RWPE1 (cell line): ENCODE results near the gene KDSR.

Source experiments
- CTCF ChIA-PET: fragments of 350-600 bp; sonication (Branson Sonifier 250); formaldehyde crosslinking; extraction: SDS; loops from one replicate; lab custom pipeline; 2021; lab: Yijun Ruan, JAX
- POLR2A ChIA-PET: fragments of 400-600 bp; formaldehyde crosslinking; extraction: SDS; loops from one replicate; lab custom pipeline; 2020; ENCODE audit warnings: antibody characterized with exemption; ENCODE audit not compliant: low non-redundant PET; lab: Yijun Ruan, JAX
- DNase-seq: peaks from one replicate; pipeline ENCODE4 v3.0.0; 2012; ENCODE audit warnings: low spot score
- H3K27ac ChIP-seq: fragments of 450-650 bp; 2 replicates; pipeline ENCODE4 v1.5.1; 2017
- CTCF ChIP-seq: fragments of 450-650 bp; conservative IDR thresholded peaks from 2 replicates; pipeline ENCODE4 v1.5.1; 2017; ENCODE audit warnings: low read depth, mild to moderate bottlenecking

KDSR gene

GRCh38 chr18:63387861-63388260, 20.9 kb upstream of the KDSR start:
- H3K27ac ChIP-seq = no peak overlapping the region
- ChIA-PET POLR2A (no interaction called here), CTCF (no interaction called here)
- no peak for DNase-seq
- TF ChIP-seq CTCF = no peak

DNA sequence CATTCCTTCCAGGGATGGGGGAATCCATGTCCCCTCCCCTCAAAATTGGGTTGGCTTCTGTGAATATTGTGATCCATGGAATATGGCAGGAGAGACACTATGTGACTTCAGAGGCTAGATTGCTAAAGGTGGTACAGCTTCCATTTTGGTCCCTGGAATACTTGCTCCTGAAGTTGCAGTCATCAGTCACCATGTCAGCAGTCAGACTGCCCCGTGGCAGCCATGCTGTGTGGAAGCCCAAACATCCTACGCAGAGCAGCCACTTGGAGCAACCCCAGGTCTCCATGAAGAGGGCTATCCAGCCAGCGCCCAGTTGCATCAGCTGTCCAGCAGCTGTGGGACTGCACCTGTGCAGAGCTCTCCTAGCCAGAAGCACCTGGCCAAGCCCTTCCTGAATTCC, 15.8 kb upstream of the KDSR start:
- DNase-seq = no peak
- no peak overlapping the region for H3K27ac ChIP-seq
- no peak for TF ChIP-seq CTCF
- ChIA-PET CTCF (no interaction called here), POLR2A (no interaction called here)

- ChIA-PET POLR2A (no interaction called here), CTCF (no interaction called here)
- H3K27ac ChIP-seq = no peak overlapping the region
- TF ChIP-seq CTCF = no peak
- DNase-seq = peak; percentile 2
Observed at GRCh38 chr18:63379639-63379962, 12.6 kb upstream of the KDSR start.

DNA sequence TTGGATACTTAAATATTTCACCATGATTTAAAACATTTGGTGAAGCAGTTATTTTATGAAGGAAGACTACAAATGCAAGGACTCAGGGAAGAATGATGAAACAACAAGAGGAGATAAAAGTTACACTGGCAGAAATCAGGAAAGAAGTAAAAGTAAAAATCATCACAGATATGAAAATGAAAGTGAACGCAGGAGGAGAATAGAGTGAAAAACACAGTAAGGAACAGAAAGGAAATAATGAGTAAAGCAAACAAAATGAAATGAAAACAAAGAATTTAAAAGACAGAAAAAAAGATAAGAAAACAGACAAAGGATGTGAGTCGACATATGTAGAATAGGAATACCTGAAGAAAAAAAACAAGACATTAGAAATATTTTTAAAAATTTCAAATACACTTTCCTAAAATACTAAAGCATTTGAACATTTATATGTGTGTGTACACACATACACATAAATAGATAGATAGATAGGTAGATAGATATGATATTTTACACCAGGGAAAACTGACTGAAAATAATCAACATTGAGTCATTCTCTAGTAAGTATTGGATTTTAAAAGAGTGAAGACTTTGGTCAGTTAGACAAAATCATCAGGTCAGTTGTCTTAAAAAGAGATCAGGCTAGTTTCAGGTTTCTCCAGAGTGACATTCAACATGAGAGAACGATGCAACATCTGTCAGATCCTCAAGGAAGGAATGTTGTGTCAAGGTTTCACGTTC, 12.1 kb upstream of the KDSR start:
- DNase-seq = no peak
- POLR2A ChIA-PET = no interaction called here
- no peak overlapping the region for H3K27ac ChIP-seq
- no peak for TF ChIP-seq CTCF
- CTCF ChIA-PET = no interaction called here

DNA sequence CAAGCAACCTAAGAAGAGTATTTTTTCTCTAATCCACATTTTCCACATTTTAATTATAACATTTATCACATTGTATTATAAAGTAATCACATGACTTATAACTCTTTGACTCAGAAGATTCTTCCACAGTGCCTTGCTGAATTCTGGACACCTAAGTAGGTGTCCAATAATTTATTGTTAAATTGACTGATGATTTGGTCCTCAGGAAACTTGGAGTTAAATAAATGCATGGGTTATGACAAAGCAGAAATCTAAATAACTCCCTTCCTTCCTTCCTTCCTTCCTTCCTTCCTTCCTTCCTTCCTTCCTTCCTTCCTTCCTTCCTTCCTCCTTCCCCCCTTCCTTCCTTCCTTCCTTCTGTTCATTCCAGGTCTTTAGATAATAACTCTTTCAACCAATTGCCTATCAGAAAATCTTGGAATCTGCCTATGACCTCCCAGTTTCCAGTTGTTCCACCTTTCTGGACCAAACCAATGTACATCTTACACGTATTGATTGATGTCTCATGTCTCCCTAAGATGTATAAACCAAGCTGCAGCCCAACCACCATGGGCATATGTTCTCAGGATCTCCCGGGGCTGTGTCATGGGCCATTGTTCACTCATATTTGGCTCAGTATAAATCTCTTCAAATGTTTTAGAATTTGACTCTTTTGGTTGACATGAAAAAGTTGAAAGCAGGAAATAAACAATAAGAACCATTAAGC, 10.4 kb upstream of the KDSR start:
- CTCF ChIA-PET = no interaction called here
- no peak overlapping the region for H3K27ac ChIP-seq
- no peak for DNase-seq
- no peak for TF ChIP-seq CTCF
- POLR2A ChIA-PET = no interaction called here

- CTCF ChIA-PET = no interaction called here
- no peak for TF ChIP-seq CTCF
- DNase-seq = no peak
- no peak overlapping the region for H3K27ac ChIP-seq
- POLR2A ChIA-PET = no interaction called here
Observed at GRCh38 chr18:63376538-63376937, 9.5 kb upstream of the KDSR start.
